NCI-H1092 treated with DMSO at 0.1 percent for 48 hours (cell line): Measurements from ENCODE around the gene SPCS1.
"Not testable (repeated sequence)": the region's sequence is repeated elsewhere in the genome, so short reads cannot be mapped to it uniquely, and the experiment has no call there.

Source experiments
- DNase-seq: peaks from one replicate; lab custom pipeline; 2025; lab: John Stamatoyannopoulos, UW

SPCS1 gene

DNA sequence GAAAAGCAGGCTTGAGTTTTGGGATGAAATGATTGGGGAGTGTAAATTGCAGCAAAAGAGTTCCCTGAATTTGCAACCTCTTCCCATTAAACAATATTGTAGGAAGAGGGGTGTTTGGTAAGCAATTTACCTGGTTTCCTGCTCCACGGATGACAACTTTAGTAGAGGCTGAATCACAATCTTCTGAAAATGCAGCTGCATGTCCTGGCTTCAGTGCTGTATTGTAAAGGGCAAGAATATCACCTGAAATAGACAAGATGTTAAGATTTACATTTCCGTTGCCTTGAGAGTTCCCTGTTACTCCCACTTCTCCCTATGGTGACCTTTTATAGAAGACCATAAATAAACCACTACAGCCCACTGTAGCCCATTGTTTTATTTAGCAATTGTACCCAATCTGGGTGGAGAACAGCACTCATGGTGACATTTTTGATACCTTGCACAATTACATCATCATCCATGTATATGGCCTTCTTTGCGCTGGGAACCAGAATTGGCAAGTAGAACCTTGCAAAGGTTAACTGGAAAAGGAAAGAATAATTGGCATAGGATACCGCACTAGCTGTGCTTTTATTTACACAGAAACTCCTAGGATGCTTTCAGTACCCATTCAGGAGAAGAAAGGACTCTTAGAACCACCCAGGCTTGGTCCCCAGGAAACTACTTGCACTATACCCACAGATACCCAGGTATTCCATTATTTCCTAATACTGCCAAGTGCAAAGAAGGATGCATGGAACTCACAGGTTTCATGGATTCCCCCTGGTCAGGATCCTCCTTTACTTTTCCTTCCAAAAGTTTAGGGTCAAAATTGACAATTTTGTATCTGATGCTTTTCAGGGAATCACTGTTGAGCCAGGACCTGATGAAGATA is 9.9 kb upstream of the SPCS1 start:
- DNase-seq, result no peak

DNA sequence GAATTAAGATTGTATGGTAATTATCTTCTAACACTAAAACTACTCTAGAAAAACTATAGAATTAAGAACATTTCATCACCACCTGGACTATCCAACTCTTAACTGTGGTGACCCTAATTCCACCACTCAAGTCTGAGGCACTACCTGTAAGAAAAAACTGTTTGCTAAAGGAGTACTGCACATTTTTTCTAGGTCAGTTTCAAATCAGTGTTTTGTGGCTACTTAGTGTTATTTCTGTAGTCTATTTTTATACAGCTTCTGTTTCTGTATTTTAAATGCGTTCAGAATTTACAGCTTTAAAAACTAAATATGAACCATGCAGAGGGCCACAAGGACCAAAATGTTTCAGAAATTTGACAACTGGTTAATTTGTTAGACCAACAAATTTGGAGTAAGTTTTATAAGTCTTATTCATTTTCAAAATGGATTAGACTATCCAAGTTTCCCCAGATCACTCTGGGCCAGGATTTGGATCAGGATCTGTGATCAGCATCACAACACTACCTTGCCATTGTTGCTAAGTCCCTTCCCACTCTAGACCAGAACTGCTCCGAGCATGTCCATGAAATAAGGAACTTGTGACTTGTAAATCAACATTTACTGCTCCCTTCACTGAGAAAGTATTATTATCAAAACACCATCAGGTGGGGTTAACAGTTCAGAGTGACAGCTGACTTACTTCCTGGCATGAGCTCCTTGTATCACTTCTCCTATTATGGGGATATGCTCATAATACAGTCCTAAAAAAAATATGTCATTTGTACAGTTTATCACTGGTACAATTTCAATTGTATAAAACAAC is 8.9 kb upstream of the SPCS1 start:
- DNase-seq, result no peak

DNA sequence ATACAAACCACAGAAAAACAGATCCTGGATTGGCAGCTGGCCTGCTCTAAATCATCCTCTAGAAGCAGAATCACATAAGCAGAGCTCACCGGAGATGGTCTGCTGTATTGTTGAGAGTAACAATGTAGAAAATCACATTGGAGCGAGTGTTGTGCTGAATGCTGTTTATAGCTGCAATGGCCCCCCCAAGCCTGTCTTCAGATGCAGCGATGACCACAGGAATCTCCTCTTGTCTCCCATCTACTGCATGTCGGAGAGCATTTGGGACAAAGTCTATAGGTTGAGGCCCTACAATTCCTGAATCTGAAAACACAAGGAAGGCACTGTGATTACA is 8.3 kb upstream of the SPCS1 start:
- DNase-seq, result no peak

DNA sequence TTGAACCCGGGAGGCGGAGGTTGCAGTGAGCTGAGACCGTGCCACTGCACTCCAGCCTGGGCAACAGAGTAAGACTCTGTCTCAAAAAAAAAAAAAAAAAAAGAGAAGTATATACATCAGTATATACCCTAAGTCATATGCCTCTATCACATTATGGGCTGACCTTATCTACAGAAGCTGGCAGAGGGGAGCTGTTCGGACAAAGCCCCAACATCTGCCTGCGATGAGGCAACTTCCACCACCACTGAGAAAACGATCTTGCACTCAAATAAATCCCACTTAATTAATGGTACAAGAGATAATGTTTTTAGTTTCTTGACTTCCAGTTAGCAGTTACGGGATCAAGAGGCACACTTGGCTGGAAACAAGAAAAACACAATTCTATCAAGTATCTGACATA is 2.6 kb upstream of the SPCS1 start:
- DNase-seq, result no peak

DNA sequence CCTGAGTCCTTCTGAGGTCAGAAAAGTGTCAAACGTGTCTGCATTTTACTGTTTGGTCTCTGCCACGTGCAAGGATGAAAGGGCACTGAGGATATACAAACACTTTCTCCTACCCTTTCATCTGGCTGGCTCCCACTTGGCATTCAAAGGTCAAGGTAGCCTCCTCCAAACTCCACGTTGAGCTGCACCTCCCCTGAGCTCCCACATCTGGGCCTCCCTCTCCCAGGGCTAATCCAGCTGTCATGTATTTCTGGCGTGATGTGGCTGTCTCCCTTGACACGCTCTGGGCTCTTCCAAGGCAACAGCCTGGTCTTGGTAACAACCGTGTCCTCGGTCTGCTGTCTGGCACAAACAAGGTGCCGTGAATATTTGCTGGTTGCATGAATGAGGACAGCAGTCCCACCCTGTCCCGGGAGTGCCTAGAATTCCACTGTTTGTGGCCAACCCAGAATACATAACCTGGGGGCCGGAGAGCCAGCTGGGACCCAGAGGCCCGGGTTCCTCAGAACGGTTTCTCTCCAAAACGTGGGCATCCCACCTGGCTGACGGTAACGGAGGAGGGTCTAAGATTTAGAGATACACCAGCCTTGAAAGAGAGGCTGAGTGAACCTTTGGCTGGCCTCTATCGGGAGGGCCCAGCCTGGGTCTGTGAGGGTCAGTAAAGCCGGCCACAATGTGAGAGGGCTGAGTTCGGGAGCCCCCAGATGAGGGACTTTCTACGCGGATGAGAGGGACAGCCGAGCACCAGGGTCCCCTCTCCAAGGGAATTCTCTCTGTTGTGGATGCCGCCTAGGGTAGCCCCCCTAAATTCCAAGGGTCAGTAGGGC is 1.1 kb upstream of the SPCS1 start:
- DNase-seq, result no peak

DNA sequence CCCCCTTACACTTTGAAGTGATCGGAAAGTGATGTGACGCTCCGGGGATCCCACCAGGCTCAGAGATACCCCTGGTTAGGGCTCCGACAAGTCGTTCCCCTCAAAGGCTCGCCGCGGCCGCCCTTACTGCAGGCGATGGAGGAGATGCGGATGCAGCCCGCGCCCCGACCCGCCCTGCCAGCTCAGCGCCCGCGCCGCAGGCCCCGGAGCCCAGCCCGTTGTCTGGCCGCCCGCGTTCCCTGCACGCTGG is 543 bp upstream of the SPCS1 start:
- no peak for DNase-seq

DNA sequence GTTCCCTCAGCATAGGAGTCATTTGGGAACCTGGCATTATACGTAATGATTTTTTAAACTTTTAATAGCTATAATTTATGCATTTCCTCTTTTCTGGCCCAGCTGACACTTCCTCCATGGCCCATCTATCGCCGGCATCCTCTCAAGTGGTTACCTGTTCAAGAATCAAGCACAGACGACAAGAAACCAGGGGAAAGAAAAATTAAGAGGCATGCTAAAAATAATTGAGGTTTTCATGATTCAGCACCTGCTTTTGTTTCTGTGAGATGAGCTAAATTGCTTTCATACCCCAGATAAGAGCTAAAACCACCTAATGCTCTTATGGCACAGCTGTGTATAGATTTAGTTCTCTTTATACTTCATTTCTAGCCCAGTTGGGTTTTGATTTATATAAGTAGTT is 1.7 kb downstream of the SPCS1 start:
- DNase-seq, result no peak

DNA sequence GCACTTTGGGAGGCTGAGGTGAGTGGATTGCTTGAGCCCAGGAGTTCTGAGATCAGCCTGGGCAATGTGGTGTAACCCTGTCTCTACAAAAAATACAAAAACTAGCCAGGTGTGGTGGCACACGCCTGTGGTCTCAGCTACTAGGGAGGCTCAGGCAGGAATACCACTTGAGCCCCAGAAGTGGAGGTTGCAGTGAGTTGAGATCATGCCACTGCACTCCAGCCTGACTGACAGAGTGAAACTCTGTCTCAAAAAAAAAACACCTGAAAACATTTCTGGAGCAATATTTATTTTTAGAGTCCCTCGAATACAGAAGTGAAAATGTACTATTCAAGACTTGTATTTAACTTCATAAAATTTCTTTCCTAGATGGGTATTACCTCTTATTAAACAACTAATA is 4.6 kb downstream of the SPCS1 start:
- no peak for DNase-seq

DNA sequence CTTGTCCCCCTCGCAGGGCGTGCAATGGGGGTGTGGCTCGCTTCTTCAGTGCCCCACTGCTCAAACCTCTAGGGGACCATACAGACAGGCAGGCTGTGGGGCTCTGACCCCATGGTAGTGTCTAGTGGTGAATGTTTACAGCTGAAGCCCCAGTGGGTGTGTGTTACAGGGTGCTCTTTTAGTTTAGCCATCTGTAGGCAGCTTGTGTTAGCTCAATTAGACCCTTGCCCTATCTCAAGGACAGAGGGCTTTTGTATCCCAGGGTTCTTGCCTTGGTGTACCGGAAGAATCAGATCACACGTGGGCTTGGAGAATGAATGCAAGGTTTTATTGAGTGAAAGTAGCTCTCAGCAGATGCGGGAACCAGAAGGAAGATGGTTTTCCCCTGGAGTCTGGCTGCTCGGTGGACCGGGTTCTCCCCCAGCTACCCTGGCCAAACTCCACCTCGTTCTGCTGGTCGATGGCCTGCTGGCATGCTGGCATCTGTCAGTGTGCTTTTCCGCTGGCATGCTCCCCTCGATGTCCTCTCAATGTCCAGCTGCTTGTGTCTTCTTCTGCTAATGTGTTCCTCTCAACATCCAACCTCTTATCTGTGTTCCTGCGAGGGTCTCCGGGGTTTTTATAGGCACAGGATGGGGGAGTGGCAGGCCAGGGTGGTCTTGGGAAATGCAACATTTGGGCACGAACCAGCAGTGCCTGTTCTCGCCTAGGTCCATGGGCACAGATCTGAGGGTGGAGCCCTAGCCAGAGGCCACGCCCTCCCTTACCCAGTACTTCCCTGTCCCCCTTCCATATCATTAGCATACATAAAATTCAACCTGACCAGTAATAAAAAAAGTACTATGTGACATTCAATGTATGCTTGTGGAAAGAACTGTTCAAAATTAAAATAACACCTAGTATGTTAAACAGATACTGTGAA is 6.6 kb downstream of the SPCS1 start:
- DNase-seq, result no peak

DNA sequence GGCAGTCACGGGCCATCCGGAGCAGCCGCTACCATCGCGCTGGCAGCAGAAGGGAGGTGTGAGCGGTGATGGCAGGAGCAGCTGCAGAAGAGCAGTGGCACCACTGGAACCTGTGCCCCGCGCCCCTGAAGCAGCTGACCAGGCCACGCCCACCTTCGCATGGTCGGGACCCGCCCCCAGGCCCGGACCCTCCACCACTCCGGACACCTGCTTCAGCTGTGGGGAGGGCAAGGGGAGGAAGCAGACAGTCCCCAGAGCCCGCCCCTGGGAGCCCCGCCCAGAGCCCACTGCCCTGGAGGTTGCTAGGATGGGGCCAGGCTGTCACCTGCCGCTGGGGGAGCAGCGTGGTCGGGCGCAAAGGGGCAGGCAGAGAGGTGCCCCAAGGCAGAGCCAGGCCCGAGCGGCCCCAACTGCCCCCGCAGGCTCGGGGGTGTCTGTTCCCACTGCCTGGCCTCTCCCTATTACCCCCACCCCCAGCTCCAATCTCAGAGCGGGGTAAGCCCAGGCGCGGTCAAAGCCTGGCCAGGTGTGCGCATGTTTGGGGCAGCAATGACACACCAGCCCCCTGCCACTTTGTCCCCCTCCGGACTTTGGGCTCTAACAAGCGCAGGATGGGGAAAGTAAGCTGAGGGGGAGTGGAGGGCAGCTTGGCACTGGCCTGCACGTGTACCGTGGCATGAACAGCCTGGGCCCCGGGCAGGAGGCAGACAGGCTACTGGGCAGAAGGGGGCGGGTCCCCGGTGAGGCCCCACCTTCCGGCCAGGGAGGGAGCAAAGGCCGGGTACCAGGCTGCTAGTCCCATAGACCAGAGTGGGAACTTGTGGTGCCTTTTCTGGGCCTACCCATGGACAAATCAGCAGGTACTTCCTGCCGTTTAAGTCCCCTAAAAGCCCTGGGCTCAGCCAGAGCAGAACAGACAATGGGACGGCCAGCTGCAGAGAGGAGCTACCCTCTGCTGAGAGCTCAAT is 8.7 kb downstream of the SPCS1 start:
- no peak for DNase-seq

DNA sequence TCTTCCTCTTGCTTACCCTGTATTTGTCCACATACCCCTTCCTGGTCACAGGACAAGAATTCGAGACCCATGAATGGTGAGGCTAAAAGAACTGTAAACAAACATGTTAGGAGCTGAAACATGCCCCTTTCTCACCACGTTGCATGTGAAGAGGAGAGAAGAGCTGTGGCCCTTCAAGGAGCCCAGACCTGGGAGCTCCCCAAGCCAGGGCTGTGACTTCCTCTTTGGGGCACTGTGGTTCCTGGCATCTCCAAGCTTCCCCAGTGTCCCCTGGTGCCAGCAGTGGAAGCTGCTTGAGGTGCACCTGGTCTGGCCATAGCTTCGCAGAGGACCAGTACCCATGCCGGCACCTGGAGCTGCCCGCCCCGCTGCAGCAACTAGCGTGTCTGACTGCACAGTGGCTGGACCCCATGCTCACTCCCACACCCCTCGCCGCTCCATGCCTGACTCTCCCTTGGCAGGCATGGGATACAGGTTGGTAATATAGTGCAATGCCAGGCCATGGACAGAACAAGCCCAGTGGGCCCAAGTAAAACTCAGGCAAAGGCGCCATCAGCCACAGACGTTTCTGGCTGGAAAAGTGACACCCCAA is 9.9 kb downstream of the SPCS1 start:
- DNase-seq, result no peak

DNA sequence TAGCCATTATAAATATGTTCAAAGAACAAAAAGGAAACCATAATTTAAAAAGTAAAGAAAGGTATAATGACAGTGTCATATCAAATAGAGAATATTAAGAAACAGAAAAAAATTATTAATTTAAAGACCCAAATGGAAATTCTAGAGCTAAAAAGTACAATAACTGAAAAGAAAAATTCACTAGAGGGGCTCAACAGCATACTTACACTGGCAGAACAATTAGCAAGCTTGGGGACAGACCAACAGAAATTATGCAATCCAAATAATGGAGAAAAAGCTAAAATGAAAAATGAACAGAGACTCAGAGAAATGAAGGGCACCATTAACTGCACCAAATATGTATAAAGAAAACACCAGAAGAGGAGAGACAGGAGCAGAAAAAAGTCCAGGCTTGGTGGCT is 13.7 kb downstream of the SPCS1 start:
- DNase-seq, result no peak

DNA sequence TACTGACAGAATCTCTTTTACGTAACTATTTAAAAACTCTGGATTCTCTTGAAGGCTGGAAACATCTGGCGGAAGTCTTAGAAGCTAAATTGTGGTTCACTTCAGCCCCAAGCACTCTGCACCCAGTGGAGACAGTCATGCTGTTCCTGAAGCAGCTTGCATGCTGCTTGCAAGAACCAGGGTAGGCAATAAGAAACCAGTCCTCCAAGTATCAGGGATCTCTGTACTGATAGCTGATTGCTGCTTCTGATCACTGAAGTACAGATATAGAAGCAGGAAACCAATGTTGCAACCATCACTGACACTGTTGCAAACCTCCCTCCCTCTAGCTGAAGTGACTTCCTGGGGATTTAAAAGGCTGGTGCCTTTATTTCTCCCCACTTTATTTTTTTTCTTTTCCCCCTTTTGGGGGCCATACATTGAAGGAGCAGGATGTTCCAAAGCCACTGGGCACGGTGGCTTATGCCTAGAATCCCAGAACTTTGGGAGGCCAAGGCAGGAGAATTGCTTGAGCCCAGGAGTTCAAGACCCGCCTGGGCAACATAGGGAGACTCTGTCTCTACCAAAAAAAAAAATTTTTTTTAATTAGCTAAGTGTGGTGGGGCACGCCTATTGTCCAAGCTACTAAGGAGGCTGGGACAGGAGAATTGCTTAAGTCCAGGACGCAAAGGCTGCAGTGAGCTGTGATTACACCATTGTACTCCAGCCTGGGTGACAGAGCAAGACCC is 15.3 kb downstream of the SPCS1 start:
- no peak for DNase-seq

DNA sequence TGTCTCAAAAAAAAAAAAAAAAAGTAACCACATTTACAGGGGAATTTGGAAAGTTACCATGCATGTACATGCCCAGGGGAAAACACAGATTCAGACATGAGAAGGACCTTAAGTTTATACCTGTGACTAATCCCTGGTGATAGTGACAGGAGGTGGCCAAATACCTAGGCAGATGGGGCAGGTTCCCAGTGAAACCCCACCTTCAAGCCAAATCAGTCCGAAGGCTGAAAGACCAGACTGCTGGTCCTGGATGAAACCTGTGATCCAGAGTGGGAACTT is 15.8 kb downstream of the SPCS1 start:
- DNase-seq, result no peak

DNA sequence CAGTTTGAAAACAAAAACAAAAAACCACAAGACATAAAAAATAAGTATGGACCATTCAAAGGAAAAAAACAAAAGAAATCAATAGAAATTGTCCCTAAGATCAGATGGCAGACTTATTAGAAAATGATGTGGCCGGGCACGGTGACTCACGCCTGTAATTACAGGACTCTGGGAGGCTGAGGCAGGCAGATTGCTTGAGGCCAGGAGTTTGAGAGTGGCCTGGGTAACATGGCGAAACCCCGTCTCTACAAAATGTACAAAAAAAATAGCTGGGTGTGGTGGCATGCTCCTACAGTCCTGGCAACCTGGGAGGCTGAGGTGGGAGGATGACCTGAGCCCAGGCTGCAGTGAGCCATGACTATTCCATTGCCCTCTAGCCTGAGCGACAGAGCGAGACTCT is 16.6 kb downstream of the SPCS1 start:
- no peak for DNase-seq

DNA sequence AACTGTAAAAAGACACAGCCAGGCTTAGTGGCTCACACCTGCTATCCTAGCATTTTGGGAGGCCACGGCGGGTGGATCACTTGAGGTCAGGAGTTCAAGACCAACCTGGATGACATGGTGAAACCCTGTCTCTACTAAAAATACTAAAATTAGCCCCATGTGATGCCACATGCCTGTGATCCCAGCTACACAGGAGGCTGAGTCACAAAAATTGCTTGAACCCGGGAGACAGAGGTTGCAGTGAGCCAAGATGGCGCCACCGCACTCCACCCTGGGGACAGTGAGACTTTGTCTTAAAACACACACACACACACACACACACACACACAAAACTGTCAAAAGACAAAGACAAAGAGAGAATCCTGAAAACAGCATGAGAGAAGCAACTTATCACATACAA is 18.0 kb downstream of the SPCS1 start:
- no peak for DNase-seq

DNA sequence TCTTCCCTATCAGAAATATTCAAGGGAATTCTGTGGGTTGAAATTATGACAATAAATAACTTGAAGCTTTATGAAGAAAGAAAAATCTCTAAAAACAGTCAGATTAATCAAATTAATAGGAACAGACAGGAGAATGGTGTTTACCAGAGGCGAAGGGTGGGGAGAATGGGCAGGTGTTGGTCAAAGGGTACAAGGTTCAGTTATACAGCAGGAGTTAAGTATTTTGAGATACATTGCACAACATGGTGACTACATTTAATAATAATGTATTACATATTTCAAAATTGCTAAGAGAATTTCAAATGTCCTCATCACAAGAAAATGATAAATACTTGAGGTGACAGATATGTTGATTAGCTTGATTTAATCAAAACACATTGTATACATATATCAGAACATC is 18.6 kb downstream of the SPCS1 start:
- DNase-seq, result no peak

DNA sequence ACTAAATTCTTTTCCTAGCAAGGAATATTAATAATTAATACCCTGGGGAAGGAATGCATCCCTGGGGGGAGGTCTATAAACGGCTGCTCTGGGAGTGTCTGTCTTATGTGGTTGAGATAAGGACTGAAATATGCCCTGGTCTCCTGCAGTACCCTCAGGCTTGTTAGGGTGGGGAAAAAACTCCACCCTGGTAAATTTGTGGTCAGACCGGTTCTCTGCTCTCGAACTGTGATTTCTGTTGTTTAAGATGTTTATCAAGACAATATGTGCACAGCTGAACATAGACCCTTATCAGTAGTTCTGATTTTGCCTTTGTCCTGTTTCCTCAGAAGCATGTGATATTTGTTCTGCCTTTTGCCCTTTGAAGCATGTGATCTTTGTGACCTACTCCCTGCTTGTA is 22.8 kb downstream of the SPCS1 start:
- DNase-seq, result not testable (repeated sequence)

DNA sequence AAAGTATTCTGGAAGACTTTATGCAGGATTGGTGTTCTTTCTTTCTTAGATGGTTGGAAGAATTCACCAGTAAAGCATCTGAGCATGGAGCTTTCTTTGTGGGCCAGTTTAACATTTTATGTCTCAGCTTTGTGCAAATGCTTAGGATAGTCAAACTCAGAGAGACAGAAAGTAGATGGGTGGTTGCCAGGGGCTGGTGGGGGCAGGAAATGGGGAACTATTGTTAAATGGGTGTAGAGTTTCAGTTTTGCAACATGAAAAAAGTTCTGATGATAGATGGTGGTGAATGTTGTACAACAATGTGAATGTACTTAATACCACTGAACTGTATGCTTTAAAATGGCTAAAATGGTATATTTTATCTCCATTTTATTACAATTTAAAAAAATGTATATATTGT is 24.8 kb downstream of the SPCS1 start:
- no peak for DNase-seq

DNA sequence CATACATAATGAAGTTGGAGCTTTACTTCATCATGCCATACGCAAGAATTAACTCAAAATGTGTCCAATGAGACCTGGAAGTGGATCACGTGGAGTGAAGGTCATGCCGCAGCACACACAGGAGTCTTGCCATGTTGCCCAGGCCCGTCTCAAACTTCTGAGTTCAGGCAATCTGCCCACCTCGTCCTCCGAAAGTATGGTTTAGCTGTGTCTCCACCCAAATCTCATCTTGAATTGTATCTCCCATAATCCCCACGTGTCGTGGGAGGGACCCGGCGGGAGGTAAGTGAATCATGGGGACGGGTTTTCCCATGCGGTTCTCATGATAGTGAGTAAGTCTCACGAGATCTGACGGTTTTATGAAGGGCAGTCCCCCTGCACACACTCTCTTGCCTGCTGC is 25.7 kb downstream of the SPCS1 start:
- DNase-seq, result no peak
